ENCODE measurements around the gene PAK4.

- TF ChIP-seq CTCF (IDR thresholded peaks at IDR 0.05) (no peak), POLR2A (IDR thresholded peaks at IDR 0.05) (no peak)
These were observed 5.8 kb upstream of the PAK4 start for GRCh38 chr19:39119830-39120229.
